GM18861 (cell line): Measurements from ENCODE around the gene FAM120B.
"Not testable (repeated sequence)": the region's sequence is repeated elsewhere in the genome, so short reads cannot be mapped to it uniquely, and the experiment has no call there.

Experiments
- ATAC-seq: cut with Tn5 transposase; IDR thresholded peaks from one replicate; pipeline ENCODE4 v1.9.1; 2021; ENCODE audit not compliant: unreplicated experiment

Gene FAM120B

DNA sequence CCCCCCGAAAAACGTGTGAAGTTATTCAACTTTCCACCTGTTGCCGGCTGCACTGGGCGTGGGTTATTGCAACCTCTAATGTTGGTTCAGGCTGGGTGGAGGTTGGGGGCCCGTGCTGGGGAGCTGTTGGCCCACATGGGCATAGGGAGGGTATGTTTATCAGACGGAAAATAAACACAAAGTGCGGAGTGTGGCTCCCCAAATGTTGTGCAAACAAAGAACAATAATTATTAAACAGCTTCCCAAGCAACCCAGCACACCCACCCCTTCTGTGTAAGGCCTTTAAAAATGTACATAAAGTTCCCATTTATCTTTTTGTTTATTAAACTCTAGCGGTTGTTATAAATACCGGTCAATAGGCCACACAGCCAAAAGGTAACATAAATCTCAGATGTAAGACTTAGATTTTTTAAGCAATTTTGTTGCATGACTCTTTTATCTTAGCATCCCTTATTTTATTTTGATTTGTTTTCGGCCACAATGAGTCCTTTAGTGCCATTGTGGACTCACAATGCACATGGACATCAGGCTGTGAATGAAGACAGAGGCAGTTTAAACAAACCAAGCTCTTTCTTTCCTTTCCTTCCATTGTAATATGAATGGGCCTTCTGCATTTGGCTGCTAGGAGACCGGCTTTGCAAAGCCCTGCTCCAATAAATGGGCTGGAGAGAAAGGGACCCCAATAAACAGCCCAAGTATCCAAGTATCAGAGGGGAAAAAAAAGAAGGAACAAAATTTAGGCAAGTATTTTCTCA lies 8.8 kb upstream of the FAM120B start:
- no peak for ATAC-seq

DNA sequence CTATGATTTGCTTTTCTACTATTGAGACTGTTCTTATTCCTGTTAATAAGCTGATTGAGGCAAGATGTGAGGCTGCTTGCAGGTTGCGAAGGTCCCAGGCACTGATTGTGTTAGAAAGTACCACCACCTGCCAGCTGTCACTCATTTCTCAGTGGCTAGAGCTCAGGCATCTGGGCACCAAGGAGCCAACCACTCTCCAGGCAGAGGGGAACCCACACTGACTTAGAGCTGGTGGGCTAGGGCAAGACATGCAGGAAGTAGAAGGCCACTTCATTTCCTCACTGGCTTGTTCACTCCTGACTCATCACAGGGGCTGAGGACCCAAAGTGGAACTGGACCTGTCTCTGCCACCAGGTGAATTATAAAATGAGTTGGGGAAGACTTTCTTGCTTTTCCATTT lies 7.9 kb upstream of the FAM120B start:
- ATAC-seq = no peak

DNA sequence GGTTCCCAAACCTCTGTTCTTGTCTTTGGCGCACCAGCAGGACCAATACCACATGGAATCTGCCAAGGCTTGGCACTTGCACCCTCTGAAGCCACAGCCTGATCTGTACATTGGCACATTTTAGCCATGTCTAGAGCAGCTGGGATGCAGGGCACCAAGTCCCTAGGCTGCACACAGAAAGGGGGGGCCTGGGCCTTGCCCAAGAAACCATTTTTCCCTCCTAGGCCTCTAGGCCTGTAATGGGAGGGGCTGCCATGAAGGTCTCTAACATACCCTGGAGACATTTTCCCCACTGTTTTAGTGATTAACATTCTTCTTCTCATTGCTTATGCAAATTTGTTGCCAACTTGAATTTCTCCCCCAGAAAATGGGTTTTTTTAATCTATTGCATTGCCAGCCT lies 5.4 kb upstream of the FAM120B start:
- ATAC-seq = no peak

DNA sequence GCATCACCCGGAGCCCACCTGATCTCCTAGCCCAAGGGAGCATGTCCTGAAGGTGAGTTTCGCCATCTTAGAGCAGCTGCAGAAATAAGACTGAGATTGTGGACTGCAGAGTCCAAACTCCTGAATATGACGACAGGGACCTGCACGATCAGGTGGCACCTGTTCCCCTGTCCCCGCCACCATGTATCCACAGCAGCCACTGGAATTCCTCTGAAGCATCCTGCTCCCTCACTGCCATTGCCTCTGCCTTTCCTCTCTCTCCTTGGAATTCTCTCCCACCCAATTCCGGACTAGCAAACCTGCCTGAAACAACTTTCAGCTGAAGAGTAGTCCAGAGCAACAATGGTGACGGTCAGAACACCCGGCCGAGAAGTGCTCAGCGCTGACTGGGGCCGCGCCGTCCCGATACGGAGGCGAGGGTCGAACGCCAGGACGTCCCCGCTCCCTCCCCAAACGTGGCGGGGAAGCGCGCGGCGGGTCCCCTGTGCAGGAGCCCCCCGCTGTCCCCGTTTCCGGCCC lies 694 bp upstream of the FAM120B start:
- ATAC-seq = no peak

DNA sequence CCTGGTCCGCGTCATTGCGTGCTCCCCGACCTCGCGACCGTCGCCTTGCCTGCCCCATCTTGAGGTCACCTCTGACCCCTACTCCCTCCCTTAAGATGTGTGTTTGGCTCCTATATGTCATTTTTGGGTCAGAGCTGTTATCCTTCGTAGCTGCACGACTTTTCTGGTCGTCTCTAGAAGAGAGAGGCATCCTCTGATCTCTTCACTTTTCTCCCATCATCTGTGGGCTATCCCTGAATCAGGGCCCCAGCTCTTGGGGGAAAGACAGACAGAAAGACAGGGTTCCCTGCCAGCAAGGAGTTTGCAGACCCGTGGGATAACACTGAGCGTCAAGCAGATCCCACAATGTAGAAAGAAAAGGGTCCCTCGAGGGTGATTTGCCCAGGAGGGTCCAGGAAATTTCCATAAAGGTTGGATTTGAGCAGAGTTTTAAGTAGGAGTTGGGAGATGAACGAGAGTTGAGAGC lies 555 bp downstream of the FAM120B start:
- ATAC-seq = no peak

DNA sequence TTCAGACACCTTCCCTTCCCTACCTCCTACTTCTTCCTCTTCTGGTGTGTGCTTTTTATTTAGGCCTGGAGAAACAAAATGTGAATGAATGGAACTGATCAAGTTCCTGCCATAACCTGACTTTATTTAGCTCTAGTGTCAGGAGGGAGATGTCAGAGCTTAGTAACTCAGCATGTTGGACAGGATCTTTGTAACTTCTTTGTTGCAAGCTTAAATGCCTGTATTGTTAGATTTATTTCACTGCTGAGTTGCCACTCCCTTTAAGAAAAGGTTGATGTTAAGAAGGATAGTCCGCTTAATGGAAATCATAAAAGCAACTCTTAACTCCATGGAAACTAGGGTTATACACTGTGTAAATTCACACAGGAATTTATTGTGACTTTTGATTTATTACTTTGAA lies 2.2 kb downstream of the FAM120B start:
- ATAC-seq = no peak

DNA sequence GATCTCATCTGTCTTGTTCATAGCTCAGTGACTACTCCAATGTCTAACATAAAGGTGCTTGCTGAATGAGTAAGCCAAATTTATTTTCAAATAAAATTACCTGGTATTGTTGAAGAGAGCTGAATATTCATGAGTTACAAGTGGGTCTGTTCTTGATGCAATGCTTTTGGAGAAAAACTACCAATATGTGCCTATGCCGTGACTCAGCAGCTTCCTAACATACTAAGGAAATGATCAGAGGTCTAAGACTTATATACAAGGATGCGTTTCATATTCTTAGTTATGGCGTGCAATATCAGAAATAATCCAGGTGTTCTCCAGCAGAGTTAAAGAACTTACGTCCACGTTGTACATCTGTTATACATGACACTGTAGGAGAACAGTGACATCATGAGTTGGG lies 5.1 kb downstream of the FAM120B start:
- no peak for ATAC-seq

DNA sequence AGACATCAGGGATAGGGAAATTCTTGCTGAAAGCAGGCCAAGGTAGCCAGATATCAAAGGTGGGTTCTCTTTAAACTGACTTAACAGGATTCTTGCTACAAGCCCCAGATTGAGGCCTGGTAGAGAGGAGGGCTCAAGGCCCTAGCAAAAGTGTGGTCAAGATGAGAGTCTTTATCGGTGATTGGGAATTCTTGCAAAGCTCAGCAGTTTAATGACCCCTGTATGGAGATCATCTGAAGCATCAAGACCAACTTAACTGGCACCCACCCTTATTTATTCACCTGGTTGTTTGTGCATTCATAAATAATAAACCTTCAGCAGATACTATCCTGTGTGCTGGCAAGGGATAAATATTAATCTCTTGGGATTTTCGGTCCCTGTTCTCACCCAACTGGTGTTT lies 6.3 kb downstream of the FAM120B start:
- ATAC-seq = no peak

DNA sequence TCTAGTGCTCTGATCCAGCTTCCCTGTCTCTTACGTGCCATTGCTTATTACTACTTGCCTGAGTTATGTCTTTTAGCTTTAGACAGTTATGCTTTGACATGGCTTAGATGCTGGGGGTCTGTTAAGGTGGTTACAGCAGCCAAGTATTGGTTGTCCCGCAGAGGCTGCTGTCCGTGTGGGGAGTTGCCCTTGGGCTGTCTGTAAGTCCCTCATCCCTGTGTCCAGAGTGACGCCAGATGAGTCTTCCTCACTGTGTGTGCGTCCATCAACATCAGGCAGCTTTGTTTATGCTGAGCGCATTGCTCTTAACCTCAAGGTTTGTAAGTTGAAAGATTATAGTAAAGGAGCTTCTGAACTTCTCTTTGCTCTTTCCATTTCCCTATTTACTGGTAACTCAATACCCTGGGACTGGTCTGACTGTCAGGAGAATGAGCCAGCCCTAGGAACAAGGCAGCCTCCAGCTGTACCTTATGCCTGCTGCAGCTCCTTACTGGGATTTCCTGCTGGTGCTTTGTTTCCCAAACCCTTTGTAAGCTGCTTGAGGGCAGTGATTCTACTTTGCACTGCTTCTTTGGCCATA lies 7.2 kb downstream of the FAM120B start:
- ATAC-seq = no peak

DNA sequence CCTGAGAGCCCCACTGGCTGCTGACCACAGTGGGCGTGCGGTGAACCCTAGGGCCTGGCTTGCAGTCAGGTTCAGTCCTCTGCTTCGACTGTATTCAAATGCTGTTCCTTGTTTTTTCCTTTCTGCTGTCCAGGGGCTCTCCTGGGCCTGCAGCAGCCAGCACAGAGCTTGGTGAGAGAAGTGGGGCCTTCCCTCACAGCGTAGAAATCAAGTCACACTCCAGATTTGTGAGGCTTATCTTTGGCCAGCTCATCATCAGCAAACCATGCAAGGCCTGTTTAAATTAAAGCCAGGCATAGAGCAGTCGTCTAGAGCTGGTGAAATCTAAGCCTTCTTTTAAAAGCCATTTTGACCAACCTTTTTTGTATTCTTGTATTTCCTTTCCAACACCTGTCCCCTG lies 8.4 kb downstream of the FAM120B start:
- no peak for ATAC-seq

DNA sequence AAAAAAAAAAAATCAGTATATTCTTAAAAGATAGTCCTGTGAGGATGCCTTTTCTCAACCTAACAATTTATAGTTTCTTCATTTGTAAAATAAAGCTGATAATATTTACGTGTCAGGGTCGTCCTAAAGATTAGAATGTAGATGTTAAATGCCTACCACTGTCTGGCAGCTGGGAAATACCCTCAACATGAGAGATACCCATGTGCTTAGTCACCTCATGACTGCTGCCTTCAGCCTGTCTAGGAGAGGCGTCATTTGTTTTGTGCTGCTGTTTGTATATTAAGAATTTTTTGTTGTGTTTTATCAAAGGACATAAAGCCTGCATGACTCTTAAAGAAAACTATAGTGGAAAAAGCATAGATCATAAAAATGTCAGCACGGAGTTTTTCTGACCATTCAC lies 9.5 kb downstream of the FAM120B start:
- no peak for ATAC-seq

DNA sequence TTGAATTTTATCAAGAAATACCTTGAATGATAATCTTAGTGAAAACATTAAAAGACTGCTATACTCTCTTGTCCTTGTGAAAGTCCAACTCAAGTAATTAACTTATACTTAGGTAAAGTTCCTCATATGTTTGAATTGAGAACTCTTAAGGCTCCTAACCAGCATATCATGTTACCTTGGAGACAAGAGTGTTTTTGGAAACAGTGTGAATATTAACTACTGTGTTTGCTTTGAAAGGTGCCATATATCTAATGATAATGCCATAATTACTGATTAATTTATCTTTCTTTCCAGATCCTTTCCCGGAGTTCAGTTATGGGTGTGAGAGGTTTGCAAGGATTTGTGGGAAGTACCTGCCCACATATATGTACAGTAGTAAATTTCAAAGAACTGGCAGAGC lies 10.5 kb downstream of the FAM120B start:
- ATAC-seq = no peak

DNA sequence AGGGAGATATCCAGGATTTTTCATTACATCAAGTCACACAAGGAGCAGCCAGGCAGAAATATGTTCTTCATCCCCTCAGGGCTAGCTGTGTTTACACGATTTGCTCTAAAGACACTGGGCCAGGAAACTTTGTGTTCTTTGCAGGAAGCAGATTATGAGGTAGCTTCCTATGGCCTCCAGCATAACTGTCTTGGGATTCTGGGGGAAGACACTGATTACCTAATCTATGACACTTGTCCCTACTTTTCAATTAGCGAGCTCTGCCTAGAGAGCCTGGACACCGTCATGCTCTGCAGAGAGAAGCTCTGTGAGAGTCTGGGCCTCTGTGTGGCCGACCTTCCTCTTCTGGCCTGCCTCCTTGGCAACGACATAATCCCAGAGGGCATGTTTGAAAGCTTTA lies 11.2 kb downstream of the FAM120B start:
- ATAC-seq = no peak

DNA sequence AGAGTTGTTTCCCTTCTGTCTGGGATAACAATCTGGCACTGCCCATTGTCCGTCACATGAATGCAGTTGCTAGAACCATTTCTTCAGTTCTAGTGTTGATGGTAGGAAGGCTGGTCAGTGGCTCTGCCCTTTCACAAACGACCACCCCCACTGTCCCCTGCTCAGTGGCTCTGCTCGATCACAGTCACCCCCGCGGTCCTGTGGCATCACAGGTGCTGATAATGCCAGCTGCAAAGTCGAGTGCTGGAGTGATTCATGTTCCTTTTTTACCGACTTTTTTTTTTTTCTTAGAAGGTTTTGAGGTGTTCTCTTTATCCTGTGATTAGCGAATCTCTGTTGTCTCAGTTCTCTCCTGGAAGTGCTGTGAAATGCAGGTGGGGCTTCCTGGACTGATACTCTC lies 22.8 kb downstream of the FAM120B start:
- no peak for ATAC-seq

DNA sequence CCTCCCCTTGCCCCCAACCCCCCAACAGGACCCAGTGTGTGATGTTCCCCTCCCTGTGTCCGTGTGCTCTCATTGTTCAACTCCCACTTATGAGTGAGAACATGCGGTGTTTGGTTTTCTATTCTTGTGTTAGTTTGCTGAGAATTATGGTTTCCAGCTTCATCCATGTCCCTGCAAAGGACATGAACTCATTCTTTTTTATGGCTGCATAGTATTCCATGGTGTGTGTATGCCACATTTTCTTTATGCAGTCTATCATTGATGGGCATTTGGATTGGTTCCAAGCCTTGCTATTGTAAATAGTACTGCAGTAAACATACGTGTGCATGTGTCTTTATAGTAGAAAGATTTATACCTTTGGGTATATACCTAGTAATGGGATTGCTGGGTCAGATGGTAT lies 28.6 kb downstream of the FAM120B start:
- ATAC-seq = not testable (repeated sequence)

DNA sequence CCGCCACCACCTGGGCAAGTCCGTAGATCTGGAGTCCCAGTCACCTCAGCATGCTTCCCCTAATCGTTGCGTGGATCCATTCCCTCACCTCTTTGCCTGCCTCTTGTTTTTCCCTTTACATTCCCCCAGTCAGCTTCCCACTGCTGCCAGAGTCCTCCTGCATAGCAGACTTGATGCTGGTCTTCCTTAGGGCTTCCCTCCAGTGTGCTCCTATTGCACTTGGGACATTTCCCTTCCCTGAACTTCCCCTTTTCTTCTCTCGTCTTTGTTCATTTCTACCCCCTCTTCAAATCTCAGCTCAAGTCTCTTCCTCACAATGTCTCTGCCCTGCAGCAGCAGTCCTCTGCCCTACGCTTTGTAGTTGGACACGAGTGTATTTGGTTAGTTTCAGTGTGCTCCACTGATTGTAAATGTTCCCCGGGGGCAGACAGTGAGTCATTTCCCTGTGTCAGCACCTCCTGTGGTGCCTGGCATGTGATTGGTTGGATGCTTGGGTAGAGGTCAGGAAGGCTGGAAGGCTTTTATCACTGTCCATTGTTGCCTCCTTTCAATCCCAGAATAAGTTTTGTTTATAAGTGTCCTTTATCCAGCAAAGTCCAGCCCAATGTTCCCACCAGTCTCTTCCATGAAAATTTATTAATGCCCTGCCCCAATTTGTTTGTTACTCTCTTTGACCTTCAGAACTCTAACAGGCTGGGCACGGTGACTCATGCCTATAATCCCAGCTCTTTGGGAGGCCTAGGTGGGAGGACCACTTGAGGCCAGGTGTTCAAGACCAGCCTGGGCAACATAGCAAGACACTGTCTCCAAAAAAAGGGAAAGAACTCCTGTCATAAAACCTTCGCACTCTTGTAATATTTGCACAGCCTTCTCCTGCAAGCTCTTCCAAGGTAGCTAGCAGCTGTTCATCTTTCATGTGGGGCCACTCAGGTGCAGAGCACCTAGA lies 38.3 kb downstream of the FAM120B start:
- ATAC-seq = no peak

DNA sequence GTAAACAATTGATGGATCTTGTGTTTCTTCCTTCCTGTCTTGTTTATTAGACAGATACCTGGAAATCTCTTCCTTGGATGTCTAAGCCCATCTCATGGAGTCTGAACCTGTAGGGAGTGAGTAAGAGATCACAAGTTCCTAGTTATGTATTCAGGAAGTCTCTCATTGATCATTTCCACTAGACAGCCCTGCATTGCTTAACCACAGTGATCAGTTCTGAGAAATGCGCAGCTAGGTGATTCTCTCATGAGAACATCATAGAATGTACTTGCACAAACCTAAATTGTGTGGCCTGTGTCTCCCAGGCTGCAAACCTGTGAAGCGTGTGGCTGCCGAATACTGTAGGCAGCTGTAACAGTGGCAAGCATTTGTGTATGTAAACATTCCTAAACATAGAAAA lies 39.1 kb downstream of the FAM120B start:
- no peak for ATAC-seq

DNA sequence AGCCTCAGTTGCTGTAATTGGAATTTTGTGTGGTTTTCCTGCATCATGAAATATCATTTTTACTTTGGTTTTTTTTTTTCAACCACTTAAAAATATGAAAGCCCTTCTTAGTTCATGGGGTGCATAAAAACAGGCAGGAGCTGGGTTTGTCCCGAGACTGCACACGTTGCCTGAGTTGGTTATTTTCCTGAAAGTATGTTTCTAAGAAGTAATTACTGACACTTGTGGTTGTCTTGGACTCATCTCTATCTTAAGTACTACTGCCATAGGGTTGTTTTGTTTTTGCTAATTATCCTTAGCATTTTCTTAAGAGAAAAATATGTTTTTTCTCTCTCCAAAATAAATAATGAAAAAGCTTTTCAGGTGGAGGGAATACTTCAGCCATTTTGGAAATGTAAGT lies 40.1 kb downstream of the FAM120B start:
- ATAC-seq = no peak

DNA sequence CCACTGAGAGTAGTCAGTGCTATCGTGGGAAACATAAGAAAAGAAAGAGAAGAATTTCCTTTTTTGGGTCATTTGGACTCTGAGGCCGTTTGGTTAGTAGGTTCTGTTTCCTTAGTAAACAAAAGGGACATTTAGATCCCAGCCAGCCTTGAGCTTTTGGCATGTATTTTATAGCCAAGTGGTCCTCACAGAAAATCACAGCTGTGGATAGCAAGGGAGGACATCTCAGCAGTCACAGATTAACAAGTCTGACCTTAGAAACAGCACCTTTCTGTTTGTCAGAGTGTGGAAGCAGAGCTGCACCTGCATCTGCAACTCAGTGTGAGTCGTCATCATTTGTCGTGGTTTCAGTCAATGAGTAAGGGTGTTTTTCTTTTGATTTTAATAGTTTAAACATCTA lies 40.5 kb downstream of the FAM120B start:
- ATAC-seq = no peak

DNA sequence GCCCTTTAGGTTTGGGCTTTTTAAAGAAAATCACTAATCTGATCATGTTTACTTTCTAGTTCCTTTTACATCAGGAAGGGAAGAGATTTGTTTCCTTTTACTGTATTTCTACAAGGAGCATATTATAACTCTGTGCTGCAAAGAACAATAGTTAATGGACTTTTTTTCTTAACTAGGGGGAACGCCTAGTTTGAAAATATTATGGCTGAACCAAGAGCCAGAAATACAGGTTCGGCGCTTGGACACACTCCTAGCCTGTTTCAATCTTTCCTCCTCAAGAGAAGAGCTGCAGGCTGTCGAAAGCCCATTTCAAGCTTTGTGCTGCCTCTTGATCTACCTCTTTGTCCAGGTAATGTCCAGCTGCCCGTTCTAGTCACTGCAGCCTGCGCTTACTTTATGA lies 41.4 kb downstream of the FAM120B start:
- ATAC-seq = no peak

DNA sequence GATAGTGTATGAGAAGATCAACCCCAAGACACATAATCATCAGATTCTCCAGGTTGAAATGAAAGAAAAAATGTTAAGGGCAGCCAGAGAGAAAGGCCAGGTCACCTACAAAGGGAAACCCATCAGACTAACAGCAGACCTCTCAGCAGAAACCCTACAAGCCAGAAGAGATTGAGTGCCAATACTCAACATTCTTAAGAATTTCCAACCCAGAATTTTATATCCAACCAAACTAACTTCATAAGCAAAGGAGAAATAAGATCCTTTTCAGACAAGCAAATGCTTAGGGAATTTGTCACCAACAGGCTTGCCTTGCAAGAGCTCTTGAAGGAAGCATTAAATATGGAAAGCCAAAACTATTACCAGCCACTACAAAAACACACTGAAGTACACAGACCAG lies 44.9 kb downstream of the FAM120B start:
- ATAC-seq = not testable (repeated sequence)

DNA sequence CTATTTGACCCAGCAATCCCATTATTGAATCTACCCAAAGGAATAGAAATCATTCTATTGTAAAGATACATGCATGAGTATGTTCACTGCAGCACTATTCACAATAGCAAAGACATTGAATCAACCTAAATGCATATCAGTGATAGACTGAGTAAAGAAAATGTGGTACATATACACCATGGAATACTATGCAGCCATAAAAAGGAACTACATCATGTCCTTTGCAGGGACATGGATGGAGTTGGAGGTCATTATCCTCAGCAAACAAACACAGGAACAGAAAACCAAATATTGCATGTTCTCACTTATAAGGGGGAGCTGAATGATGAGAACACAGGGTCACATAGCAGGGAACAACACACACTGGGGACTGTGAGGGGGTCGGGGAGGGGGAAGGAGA lies 48.6 kb downstream of the FAM120B start:
- ATAC-seq = not testable (repeated sequence)
